ENCODE measurements around the gene SUOX. TPM values are rescaled to one million over a fixed set of nuclear protein-coding genes. Genes with fewer than 3 reads are reported as not detected.

The SUOX gene
- total RNA-seq, 1 experiment from 2014 or later = 23.2 TPM

GRCh38 chr12:55966408-55967281 is 30.4 kb upstream of the SUOX start, which contains the start of gene CDK2:
CDK2 (plus strand) TSS chr12:55966830; CDS start chr12:55967009, 179 bp downstream.
- CTCF ChIA-PET = interaction anchor here (0.6 to 1.2 kb wide), 2 partner anchors 27 to 71 kb away, joined by 3 to 4 read pairs; no protein-coding TSS in a partner anchor
- POLR2A ChIA-PET = no interaction called here
- TF ChIP-seq AR (CRISPR knock-in tag; IDR thresholded peaks at IDR 0.05) (no peak), SP1 (CRISPR knock-in tag; conservative IDR thresholded peaks at IDR 0.05) (peak; percentile 84), PRDM15 (CRISPR knock-in tag; IDR thresholded peaks at IDR 0.05) (peak; percentile 51; the same call in 1 of the 2 replicates), NFYB (CRISPR knock-in tag; conservative IDR thresholded peaks at IDR 0.05; ENCODE audit: low read depth) (peak; percentile 74), E2F5 (CRISPR knock-in tag; IDR thresholded peaks at IDR 0.05) (peak; percentile 44; the same call in 1 of the 2 replicates)

GRCh38 chr12:55969356-55969755 is 27.7 kb upstream of the SUOX start:
- CTCF ChIA-PET = no interaction called here

More at GRCh38 chr12:55966408-55967281, 30.4 kb upstream of the SUOX start, which contains the start of gene CDK2:
- peak; percentile 97 for DNase-seq (ENCODE audit: low spot score)
- no peaks in the 10 kb centered on the region for H3K27me3 Mint-ChIP-seq (ENCODE audit: low read depth)
- ATAC-seq = peak; percentile 89
- H3K4me3 Mint-ChIP-seq = peak within 1 kb of the TSS; percentile 99
- no peaks in the 10 kb centered on the region for H3K9me3 Mint-ChIP-seq
- H3K36me3 Mint-ChIP-seq = peaks cover 15% of the 10 kb centered on the region
- H3K4me1 Mint-ChIP-seq = peaks cover 26% of the 10 kb centered on the region
- peak within 1 kb of the TSS; percentile 99 for H3K27ac Mint-ChIP-seq

More at GRCh38 chr12:55969356-55969755, 27.7 kb upstream of the SUOX start:
- no peak for ATAC-seq
- H3K27me3 Mint-ChIP-seq (ENCODE audit: low read depth) = no peaks in the 10 kb centered on the region
- POLR2A ChIA-PET = no interaction called here
- H3K4me3 Mint-ChIP-seq = no peak overlapping the region
- DNase-seq (ENCODE audit: low spot score) = no peak
- H3K4me1 Mint-ChIP-seq = peaks cover 26% of the 10 kb centered on the region
- TF ChIP-seq NFE2L1 (CRISPR knock-in tag; IDR thresholded peaks at IDR 0.05) = no peak
- TF ChIP-seq ATF3 (CRISPR knock-in tag; conservative IDR thresholded peaks at IDR 0.05) = no peak
- no peak for TF ChIP-seq ZSCAN18 (CRISPR knock-in tag; IDR thresholded peaks at IDR 0.05)
- no peak for TF ChIP-seq ELF4 (CRISPR knock-in tag; IDR thresholded peaks at IDR 0.05; ENCODE audit: low read depth)
- no peak for TF ChIP-seq CREM (CRISPR knock-in tag; IDR thresholded peaks at IDR 0.05)
- TF ChIP-seq PRRX2 (CRISPR knock-in tag; IDR thresholded peaks at IDR 0.05) = no peak
- no peak overlapping the region for H3K27ac Mint-ChIP-seq
- peaks cover 15% of the 10 kb centered on the region for H3K36me3 Mint-ChIP-seq
- H3K9me3 Mint-ChIP-seq = no peaks in the 10 kb centered on the region
